Measurements from ENCODE around the gene ERVV-1.
A peak's percentile ranks its signal among the peaks of the same experiment; 100 is the strongest.

ERVV-1 gene

DNA sequence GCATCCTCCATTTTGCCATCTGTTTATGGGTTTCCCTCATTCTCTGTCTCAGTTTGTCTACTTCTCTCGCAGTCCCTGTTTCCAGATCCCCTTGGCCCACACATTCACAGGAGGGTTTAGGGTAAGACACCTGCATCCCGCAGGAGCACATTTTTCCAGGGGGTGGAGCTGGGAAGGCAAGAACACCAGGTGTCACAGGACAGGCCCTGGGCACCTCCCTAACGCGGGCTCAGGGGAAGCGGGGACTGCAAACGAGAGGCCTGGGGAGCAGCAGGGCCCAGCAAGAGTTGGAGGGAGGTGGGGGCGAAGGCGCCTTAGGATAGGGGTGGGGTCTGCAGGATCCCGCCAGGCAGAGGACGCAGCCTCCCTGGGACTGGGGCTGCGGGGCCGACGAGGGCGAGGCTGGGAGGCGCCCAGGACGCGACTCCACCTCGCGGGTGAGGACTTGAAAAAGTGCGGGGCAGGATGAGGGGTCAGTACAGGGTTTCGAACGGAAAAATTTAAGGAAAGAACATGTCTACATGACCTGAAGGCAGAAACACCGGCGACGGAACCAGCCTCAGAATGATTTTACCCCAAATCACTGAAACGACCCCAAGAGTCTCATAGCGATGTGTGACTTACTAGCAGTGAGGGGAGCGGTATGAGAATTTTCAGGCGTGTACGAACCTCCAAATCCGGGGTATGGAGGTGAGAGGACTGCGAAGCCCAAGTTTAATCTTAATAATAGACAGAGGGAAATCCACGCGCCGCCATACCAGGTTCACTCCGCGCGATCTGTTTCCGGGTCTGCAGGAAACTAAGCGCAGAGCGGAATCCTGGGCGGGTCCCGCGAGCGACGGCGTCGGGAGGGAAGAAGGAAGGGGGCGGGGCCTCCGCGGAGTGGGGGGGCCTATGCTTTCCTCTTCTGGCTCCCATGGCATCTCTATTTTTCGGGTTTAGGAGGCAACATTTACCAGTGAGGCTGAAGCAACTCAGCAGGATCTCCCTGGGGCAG lies 23.7 kb downstream of the ERVV-1 start:
- Histone ChIP-seq H3K27me3 (ENCODE audit: control insufficient read depth, insufficient read depth, low read length) (no peaks in the 10 kb centered on the region), H3K4me3 (ENCODE audit: low read length) (peak overlapping the region; percentile 45), H3K27ac (ENCODE audit: low read depth, low read length) (no peak overlapping the region), H3K36me3 (ENCODE audit: control insufficient read depth, insufficient read depth, low read length) (no peaks in the 10 kb centered on the region), H3K9ac (ENCODE audit: low read length) (no peak overlapping the region), H3K4me1 (ENCODE audit: control insufficient read depth, insufficient read depth, low read length) (no peaks in the 10 kb centered on the region)

DNA sequence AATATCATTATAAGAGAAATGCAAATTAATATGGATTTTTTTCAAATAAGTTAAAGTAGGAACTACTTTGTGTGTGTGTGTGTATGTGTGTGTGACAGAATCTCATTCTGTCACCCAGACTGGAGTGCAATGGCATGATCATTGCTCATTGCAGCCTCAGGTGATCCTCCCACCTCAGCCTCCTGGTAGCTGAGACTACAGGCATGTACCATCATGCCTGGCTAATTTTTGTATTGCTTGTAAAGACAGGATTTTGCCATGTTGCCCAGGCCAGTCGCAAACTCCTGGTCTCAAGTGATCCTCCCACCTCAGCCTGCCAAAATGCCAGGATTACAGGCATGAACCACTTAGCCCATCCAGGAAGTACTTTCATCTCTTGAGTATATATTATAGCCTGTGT lies 27.6 kb downstream of the ERVV-1 start:
- Histone ChIP-seq H3K36me3 (ENCODE audit: control insufficient read depth, insufficient read depth, low read length) (no peaks in the 10 kb centered on the region), H3K27ac (ENCODE audit: low read depth, low read length) (no peak overlapping the region), H3K4me3 (ENCODE audit: low read length) (no peak overlapping the region), H3K27me3 (ENCODE audit: control insufficient read depth, insufficient read depth, low read length) (no peaks in the 10 kb centered on the region), H3K9ac (ENCODE audit: low read length) (no peak overlapping the region), H3K4me1 (ENCODE audit: control insufficient read depth, insufficient read depth, low read length) (no peaks in the 10 kb centered on the region)

DNA sequence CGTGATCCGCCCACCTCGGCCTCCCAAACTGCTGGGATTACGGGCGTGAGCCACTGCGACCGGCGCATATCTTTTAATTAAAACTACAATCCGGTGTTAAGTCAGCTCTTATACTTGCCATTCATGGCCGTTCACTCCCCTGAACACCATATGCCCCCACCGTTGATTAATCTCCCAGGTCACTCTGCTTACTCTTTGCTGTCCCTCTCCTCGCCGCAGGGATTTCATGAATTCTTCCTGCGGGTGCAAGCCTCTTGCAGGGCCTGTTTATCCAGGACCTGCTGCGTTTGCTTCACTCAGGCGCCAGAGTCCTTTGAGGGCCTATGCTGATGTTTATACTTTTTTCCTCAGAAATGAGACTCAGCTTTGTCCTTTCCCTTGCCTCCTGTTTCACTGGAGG lies 31.8 kb downstream of the ERVV-1 start:
- no peak overlapping the region for H3K27ac ChIP-seq (ENCODE audit: low read depth, low read length)
- H3K9ac ChIP-seq (ENCODE audit: low read length): no peak overlapping the region
- no peaks in the 10 kb centered on the region for H3K36me3 ChIP-seq (ENCODE audit: control insufficient read depth, insufficient read depth, low read length)
- no peaks in the 10 kb centered on the region for H3K27me3 ChIP-seq (ENCODE audit: control insufficient read depth, insufficient read depth, low read length)
- no peak overlapping the region for H3K4me3 ChIP-seq (ENCODE audit: low read length)
- no peaks in the 10 kb centered on the region for H3K4me1 ChIP-seq (ENCODE audit: control insufficient read depth, insufficient read depth, low read length)

DNA sequence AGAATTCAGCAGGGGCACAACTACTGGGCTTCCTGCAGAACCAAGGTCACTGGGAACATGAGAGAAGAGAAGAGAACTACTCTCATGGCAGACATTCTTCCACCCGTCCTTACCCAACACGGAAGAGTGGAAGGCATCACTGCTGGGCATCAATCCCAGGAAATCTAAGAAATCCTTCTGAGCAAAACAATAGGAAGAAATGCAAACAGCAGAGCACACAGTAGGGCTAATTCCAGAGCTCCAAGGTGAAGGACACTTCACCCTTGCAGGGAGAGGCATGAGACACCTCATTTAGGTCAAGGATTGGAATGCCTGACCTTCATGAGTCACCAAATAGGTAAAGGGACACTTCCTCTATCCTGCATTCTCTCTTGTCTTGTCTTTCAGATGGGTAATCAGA lies 33.7 kb downstream of the ERVV-1 start:
- Histone ChIP-seq H3K4me1 (ENCODE audit: control insufficient read depth, insufficient read depth, low read length) (no peaks in the 10 kb centered on the region), H3K27me3 (ENCODE audit: control insufficient read depth, insufficient read depth, low read length) (no peaks in the 10 kb centered on the region), H3K36me3 (ENCODE audit: control insufficient read depth, insufficient read depth, low read length) (no peaks in the 10 kb centered on the region), H3K4me3 (ENCODE audit: low read length) (no peak overlapping the region), H3K27ac (ENCODE audit: low read depth, low read length) (no peak overlapping the region), H3K9ac (ENCODE audit: low read length) (no peak overlapping the region)

DNA sequence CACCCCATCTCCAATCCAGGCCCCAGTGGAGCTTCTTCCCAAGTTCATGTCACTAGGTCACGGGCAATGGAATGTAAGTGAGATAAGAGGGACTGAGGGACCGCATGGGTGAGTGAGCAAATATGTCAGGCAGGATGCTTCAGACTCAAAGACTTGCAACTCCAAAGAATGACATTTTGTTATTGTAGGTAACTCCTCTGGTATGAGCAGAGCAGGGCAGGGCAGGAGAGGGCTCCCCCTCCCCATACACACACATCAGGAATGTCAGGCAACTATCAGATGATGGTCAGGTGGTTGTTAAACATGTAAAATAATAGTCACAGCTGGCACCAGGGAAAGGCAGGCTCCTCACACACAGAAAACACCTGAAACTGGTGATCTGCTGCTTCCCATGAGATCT lies 41.4 kb downstream of the ERVV-1 start:
- Histone ChIP-seq H3K27me3 (ENCODE audit: control insufficient read depth, insufficient read depth, low read length) (no peaks in the 10 kb centered on the region), H3K9ac (ENCODE audit: low read length) (no peak overlapping the region), H3K36me3 (ENCODE audit: control insufficient read depth, insufficient read depth, low read length) (no peaks in the 10 kb centered on the region), H3K27ac (ENCODE audit: low read depth, low read length) (no peak overlapping the region), H3K4me3 (ENCODE audit: low read length) (no peak overlapping the region), H3K4me1 (ENCODE audit: control insufficient read depth, insufficient read depth, low read length) (no peaks in the 10 kb centered on the region)

DNA sequence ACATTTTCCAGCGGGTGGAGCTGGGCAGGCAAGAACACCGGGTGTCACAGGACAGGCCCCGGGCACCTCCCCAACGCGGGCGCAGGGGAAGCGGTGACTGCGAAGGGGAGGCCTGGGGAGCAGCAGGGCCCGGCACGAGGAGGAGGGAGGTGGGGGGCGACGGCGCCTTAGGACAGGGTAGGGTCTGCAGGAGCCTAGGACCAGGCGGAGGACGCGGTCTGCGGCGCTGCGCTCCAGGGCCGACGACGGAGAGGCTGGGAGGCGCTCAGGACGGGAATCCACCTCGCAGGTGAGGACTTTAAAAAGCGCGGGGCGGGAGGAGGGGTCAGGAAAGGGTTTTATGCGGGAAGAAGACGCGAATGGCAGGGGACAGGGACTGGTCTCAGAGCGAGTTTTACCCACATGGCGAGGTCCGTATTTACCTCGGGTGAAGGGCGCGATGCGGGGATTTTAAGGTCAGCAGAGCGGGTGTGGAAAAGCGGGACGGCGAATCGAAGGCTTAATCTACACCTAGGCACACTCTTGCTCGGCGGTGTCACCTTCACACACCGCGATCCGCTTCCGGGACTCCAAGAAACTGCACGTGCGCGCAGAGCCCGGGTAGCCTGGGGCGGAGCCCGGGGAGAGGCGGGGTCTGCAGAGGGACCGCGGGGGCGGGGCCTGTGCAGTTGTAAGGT lies 44.3 kb downstream of the ERVV-1 start:
- H3K27ac ChIP-seq (ENCODE audit: low read depth, low read length): no peak overlapping the region
- no peaks in the 10 kb centered on the region for H3K36me3 ChIP-seq (ENCODE audit: control insufficient read depth, insufficient read depth, low read length)
- no peaks in the 10 kb centered on the region for H3K27me3 ChIP-seq (ENCODE audit: control insufficient read depth, insufficient read depth, low read length)
- H3K4me3 ChIP-seq (ENCODE audit: low read length): peak overlapping the region; percentile 41
- no peak overlapping the region for H3K9ac ChIP-seq (ENCODE audit: low read length)
- H3K4me1 ChIP-seq (ENCODE audit: control insufficient read depth, insufficient read depth, low read length): no peaks in the 10 kb centered on the region
